CD14-positive monocyte (primary cell): ENCODE results near the gene LY6G6D. TPM values are rescaled to one million over a fixed set of nuclear protein-coding genes. Genes with fewer than 3 reads are reported as not detected.

Source experiments
- DNase-seq, 3 donors: peaks; one replicate each; pipeline ENCODE4 v3.0.0-alpha.2; 2011 to 2022
- H2AFZ ChIP-seq: 2 replicates; pipeline ENCODE4 v1.6.0; 2012; ENCODE audit warnings: mild to moderate bottlenecking, low read depth, low read length, inconsistent platforms; ENCODE audit not compliant: insufficient read depth, poor library complexity, severe bottlenecking
- H3K27ac ChIP-seq, 2 donors: 1 replicate in 1 of 2; 2 replicates in 1 of 2; pipeline ENCODE4 v1.5.1; 2012 to 2013; ENCODE audit warnings: low read length in 2 of 2, control low read depth in 1 of 2, inconsistent platforms in 1 of 2, low read depth in 1 of 2, mild to moderate bottlenecking in 1 of 2
- H3K27me3 ChIP-seq, 2 donors: one replicate each; pipeline versions ENCODE4 v1.6.0 to v1.6.1; 2011 to 2013; ENCODE audit warnings: low read length in 2 of 2; ENCODE audit not compliant: control insufficient read depth in 2 of 2, insufficient read depth in 2 of 2
- H3K36me3 ChIP-seq, 2 donors: replicated peaks in 1 of 2; 1 replicate in 1 of 2; 2 replicates in 1 of 2; pipeline versions ENCODE4 v1.5.1 to v1.6.1; 2012 to 2013; ENCODE audit warnings: low read length in 2 of 2, control low read depth in 1 of 2, inconsistent platforms in 1 of 2, mild to moderate bottlenecking in 1 of 2; ENCODE audit not compliant: insufficient read depth in 2 of 2, control insufficient read depth in 1 of 2
- H3K4me1 ChIP-seq, 2 donors: 1 replicate in 1 of 2; 2 replicates in 1 of 2; pipeline versions ENCODE4 v1.5.1 to v1.6.1; 2012 to 2013; ENCODE audit warnings: low read length in 2 of 2, control low read depth in 1 of 2, inconsistent platforms in 1 of 2, mild to moderate bottlenecking in 1 of 2, moderate library complexity in 1 of 2; ENCODE audit not compliant: insufficient read depth in 2 of 2, control insufficient read depth in 1 of 2
- H3K4me2 ChIP-seq: replicated peaks from 2 replicates; pipeline ENCODE3; 2012; ENCODE audit warnings: low read length, moderate library complexity, mild to moderate bottlenecking; ENCODE audit not compliant: poor library complexity, severe bottlenecking; ENCODE audit errors: extremely low read depth
- H3K4me3 ChIP-seq, 3 experiments: fragments of 200-600 bp in 1 of 3; sonication (generic) in 1 of 3; replicated peaks in 1 of 3; 1 replicate in 2 of 3; 2 replicates in 1 of 3; pipeline ENCODE4 v1.5.1; 2011 to 2013; ENCODE audit warnings: low read length in 3 of 3, mild to moderate bottlenecking in 3 of 3, control low read depth in 2 of 3, low read depth in 2 of 3, inconsistent platforms in 1 of 3, moderate library complexity in 1 of 3
- H3K79me2 ChIP-seq: 2 replicates; pipeline ENCODE4 v1.6.0; 2012; ENCODE audit warnings: mild to moderate bottlenecking, control low read depth, inconsistent platforms, low read length, moderate library complexity; ENCODE audit not compliant: insufficient read depth
- H3K9ac ChIP-seq: 2 replicates; pipeline ENCODE4 v1.6.0; 2017; ENCODE audit warnings: low read length, mild to moderate bottlenecking; ENCODE audit not compliant: insufficient read depth, poor library complexity, severe bottlenecking
- H3K9me3 ChIP-seq, 2 donors: replicated peaks in 1 of 2; 1 replicate in 1 of 2; 2 replicates in 1 of 2; pipeline versions ENCODE4 v1.5.1 to v1.6.1; 2012 to 2013; ENCODE audit warnings: low read length in 2 of 2, control low read depth in 1 of 2; ENCODE audit not compliant: control insufficient read depth in 1 of 2, insufficient read depth in 1 of 2
- H4K20me1 ChIP-seq: 2 replicates; pipeline ENCODE4 v1.6.0; 2012; ENCODE audit warnings: mild to moderate bottlenecking, low read length, control low read depth, moderate library complexity; ENCODE audit not compliant: insufficient read depth
- H3K27ac Mint-ChIP-seq, 7 donors: one replicate each; pipeline ENCODE4 v1.8.0; 2020; ENCODE audit warnings: mild to moderate bottlenecking in 7 of 7, mixed read lengths in 7 of 7, moderate library complexity in 6 of 7, inconsistent platforms in 2 of 7
- H3K27me3 Mint-ChIP-seq, 3 donors: one replicate each; pipeline ENCODE4 v1.8.0; 2021 to 2022; ENCODE audit warnings: low read depth in 3 of 3, mild to moderate bottlenecking in 3 of 3, mixed read lengths in 3 of 3, moderate library complexity in 3 of 3, inconsistent platforms in 1 of 3
- H3K36me3 Mint-ChIP-seq, 2 donors: one replicate each; pipeline ENCODE4 v1.8.0; 2020; ENCODE audit warnings: mixed read lengths in 2 of 2, inconsistent platforms in 1 of 2, mild to moderate bottlenecking in 1 of 2
- H3K4me1 Mint-ChIP-seq: one replicate; pipeline ENCODE4 v1.8.0; 2020; ENCODE audit warnings: mild to moderate bottlenecking, mixed read lengths
- H3K4me3 Mint-ChIP-seq, 2 donors: one replicate each; pipeline ENCODE4 v1.8.0; 2020; ENCODE audit warnings: mild to moderate bottlenecking in 2 of 2, mixed read lengths in 2 of 2, moderate library complexity in 1 of 2
- H3K9me3 Mint-ChIP-seq, 7 donors: one replicate each; pipeline ENCODE4 v1.8.0; 2020 to 2022; ENCODE audit warnings: mixed read lengths in 7 of 7, mild to moderate bottlenecking in 6 of 7, moderate library complexity in 6 of 7, inconsistent platforms in 2 of 7
- CTCF ChIP-seq: fragments of 200-600 bp; IDR thresholded peaks from one replicate; pipeline ENCODE4 v1.8.0; 2022; ENCODE audit warnings: antibody characterized with exemption, mild to moderate bottlenecking
- WGBS: methylation state at CpG from one replicate; pipeline ENCODE4 v1.1.5; 2013; ENCODE audit warnings: missing lambda C conversion rate; ENCODE audit not compliant: insufficient coverage; 5-methylcytosine and 5-hydroxymethylcytosine counted together
- intact Hi-C, 2 donors: fragments of 100-400 bp; cut with micrococcal nuclease; formaldehyde crosslinking; loops; one replicate each; pipeline versions ENCODE4 v1.15.0 to v1.15.1; 2023
- polyA plus RNA-seq, 3 donors: library from polyadenylated mRNA; depleted of rRNA in 1 of 3; unstranded in 2 of 3; stranded (reverse) in 1 of 3; fragments of 300-500 nt in 2 of 3; fragments of >200 nt in 1 of 3; fragmentation: Illumina TruSeq in 2 of 3; gene quantifications; 1 replicate in 2 of 3; 2 replicates in 1 of 3; pipeline ENCODE4 v1.2.3, GENCODE V29; 2012 to 2021

The LY6G6D gene
- polyA plus RNA-seq, 3 donors: not detected

GRCh38 chr6:31732029-31732428 is 16.9 kb downstream of the LY6G6D start:
- TF ChIP-seq CTCF: no peak
- Histone ChIP-seq H3K4me2 (peak overlapping the region; percentile 13), H3K27ac (peak overlapping the region in 1 of 2 donors; percentile 15), H3K9me3 (no peaks in the 10 kb centered on the region), H3K9ac (no peak overlapping the region), H4K20me1 (peaks cover 48% of the 10 kb centered on the region), H3K79me2 (peaks cover 83% of the 10 kb centered on the region), H3K4me3 (no peak overlapping the region), H3K36me3 (peaks cover 39 to 40% of the 10 kb centered on the region in 2 donors), H3K27me3 (no peaks in the 10 kb centered on the region), H2AFZ (no peak overlapping the region), H3K4me1 (peaks cover 68 to 80% of the 10 kb centered on the region in 2 donors)
- no peak for DNase-seq
- peak overlapping the region; percentile 31 to 96 (median 46) for H3K27ac Mint-ChIP-seq
- H3K4me1 Mint-ChIP-seq: peaks cover 60% of the 10 kb centered on the region
- H3K9me3 Mint-ChIP-seq: peaks cover 0 to 3% (median 0%) of the 10 kb centered on the region in 7 donors
- H3K4me3 Mint-ChIP-seq: no peak overlapping the region
- no CpG with 5 or more reads among the region's 3 CpGs for WGBS
- H3K27me3 Mint-ChIP-seq: peaks cover 0 to 5% (median 0%) of the 10 kb centered on the region in 3 donors
- peaks cover 41 to 51% of the 10 kb centered on the region in 2 donors for H3K36me3 Mint-ChIP-seq
- intact Hi-C loops: loop anchor here (5.0 to 10.0 kb wide), 3 partner anchors 35 to 187 kb away; partner anchors contain the start of genes ATP6V1G2 (in 1 of the 2), DDX39B (in 1 of the 2), NFKBIL1 (in 1 of the 2) and VARS1 (in 1 of the 2)

GRCh38 chr6:31733734-31734133 is 18.6 kb downstream of the LY6G6D start:
- H3K79me2 ChIP-seq: peaks cover 79% of the 10 kb centered on the region
- no peaks in the 10 kb centered on the region for H3K9me3 ChIP-seq
- peak overlapping the region; percentile 89 for H3K9ac ChIP-seq
- H3K4me3 ChIP-seq: peak overlapping the region in 1 of 3 experiments; percentile 100
- no peak for TF ChIP-seq CTCF
- H3K4me1 Mint-ChIP-seq: peaks cover 61% of the 10 kb centered on the region
- H3K27me3 ChIP-seq: no peaks in the 10 kb centered on the region
- peak overlapping the region; percentile 91 to 99 for H3K27ac ChIP-seq
- H4K20me1 ChIP-seq: peaks cover 48% of the 10 kb centered on the region
- peaks cover 0 to 2% (median 0%) of the 10 kb centered on the region in 7 donors for H3K9me3 Mint-ChIP-seq
- WGBS: 91% methylated on average over 4 of the region's 4 CpGs
- peak overlapping the region; percentile 75 to 99 for H3K4me3 Mint-ChIP-seq
- peaks cover 40 to 47% of the 10 kb centered on the region in 2 donors for H3K36me3 Mint-ChIP-seq
- peaks cover 0 to 5% (median 0%) of the 10 kb centered on the region in 3 donors for H3K27me3 Mint-ChIP-seq
- H3K27ac Mint-ChIP-seq: peak overlapping the region; percentile 95 to 100 (median 99)
- H2AFZ ChIP-seq: no peak overlapping the region
- DNase-seq: no peak
- H3K4me1 ChIP-seq: peaks cover 67 to 80% of the 10 kb centered on the region in 2 donors
- intact Hi-C loops: loop anchor here (5.0 to 10.0 kb wide), 3 partner anchors 34 to 189 kb away; partner anchors contain the start of genes ATP6V1G2 (in 1 of the 2), DDX39B (in 1 of the 2), NFKBIL1 (in 1 of the 2) and VARS1 (in 1 of the 2)
- peak overlapping the region; percentile 94 for H3K4me2 ChIP-seq
- peaks cover 39 to 40% of the 10 kb centered on the region in 2 donors for H3K36me3 ChIP-seq
